Stimulated activated memory B cell treated with anti-CD40 and anti-IgM and Interleukin-4, amounts not matched to agents 10 μg/mL and 1 μg/mL and 100 μg/mL, for 72 hours (primary cell): ENCODE measurements around the gene LRRN3.

Experiments used
- ATAC-seq: fragments of 150-1000 bp; cut with Tn5 transposase; 2 replicates; pipeline ENCODE4 v1.10.0; 2021
- H3K27ac Mint-ChIP-seq: one replicate; pipeline ENCODE4 v1.8.0; 2022; ENCODE audit warnings: mild to moderate bottlenecking, mixed read lengths
- H3K27me3 Mint-ChIP-seq: one replicate; pipeline ENCODE4 v1.8.0; 2022; ENCODE audit warnings: mixed read lengths
- H3K36me3 Mint-ChIP-seq: one replicate; pipeline ENCODE4 v1.8.0; 2022; ENCODE audit warnings: mixed read lengths
- H3K4me1 Mint-ChIP-seq: one replicate; pipeline ENCODE4 v1.8.0; 2022; ENCODE audit warnings: mixed read lengths
- H3K4me3 Mint-ChIP-seq: one replicate; pipeline ENCODE4 v1.8.0; 2022; ENCODE audit warnings: mild to moderate bottlenecking, moderate library complexity, mixed read lengths
- H3K9me3 Mint-ChIP-seq: one replicate; pipeline ENCODE4 v1.8.0; 2022; ENCODE audit warnings: mixed read lengths

Gene LRRN3

DNA sequence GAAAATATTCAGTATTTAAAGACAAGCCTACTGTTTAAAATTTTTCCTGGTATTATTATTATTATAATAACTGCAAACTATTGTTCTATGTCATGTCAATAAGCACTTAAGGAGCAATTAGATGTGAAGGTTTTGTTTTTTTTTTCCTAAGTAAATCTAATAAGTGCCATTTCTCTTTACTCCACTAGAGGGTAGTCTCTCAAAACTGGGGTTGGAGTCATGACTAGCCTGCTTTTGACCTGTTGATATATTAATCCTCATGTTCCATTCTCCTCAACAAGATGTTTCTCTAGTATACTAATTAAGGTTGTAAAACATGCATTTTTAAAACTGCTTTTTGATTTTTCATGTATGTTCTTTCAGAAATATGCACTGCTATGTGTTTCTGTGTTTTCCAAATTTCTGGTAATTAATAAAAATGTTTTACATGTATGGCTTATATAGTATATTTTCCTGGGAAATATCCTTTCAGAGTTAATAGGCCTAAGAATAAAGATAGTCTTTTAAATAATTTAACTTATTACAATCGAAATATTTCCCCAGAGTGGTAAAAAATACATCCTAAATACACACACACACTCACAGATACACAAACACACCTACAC is 1.0 kb upstream of the LRRN3 start:
- no peaks in the 10 kb centered on the region for H3K36me3 Mint-ChIP-seq
- no peak overlapping the region for H3K4me3 Mint-ChIP-seq
- no peaks in the 10 kb centered on the region for H3K27me3 Mint-ChIP-seq
- no peaks in the 10 kb centered on the region for H3K9me3 Mint-ChIP-seq
- peaks cover 28% of the 10 kb centered on the region for H3K4me1 Mint-ChIP-seq
- H3K27ac Mint-ChIP-seq: no peak overlapping the region
- no peak for ATAC-seq

DNA sequence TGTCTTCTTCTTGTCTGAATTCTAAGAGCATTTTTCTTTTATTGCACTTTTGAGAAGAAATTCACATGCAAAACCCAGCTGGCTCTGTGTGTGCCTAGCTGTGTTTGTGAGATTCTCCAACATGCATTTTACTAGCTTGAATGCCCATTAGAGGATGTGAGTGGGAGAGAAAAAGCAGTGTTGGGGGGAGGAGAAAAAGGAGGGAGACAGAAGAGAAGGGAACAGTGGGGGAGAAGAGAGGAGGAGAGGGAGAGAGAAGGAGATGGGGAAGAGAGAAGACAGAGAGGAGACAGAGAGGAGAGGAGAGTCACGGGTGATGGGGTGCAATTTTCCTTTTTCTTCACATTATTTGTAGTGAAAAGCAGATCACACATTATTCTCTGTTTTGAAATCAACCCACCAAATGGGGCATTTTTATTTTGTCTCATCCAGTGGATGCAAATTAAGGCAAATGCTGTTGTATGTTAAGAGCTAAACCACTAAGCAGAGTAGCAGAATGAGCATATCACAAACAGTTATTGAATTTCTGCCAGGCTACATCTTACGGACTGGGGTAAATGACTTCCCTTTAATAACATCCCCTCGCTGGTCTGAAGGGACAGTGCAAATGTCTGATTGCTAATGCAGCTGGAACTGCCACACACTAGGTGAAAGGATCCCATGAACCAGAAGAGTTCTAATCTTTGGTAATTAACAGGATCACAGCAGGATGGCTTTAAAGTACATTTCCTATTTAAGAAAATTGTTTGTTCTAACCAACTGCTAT is 849 bp downstream of the LRRN3 start:
- Mint-ChIP-seq H3K36me3 (no peaks in the 10 kb centered on the region), H3K27me3 (no peaks in the 10 kb centered on the region), H3K4me1 (peaks cover 21% of the 10 kb centered on the region), H3K9me3 (no peaks in the 10 kb centered on the region), H3K4me3 (no peak overlapping the region), H3K27ac (peak overlapping the region; percentile 34)
- no peak for ATAC-seq

DNA sequence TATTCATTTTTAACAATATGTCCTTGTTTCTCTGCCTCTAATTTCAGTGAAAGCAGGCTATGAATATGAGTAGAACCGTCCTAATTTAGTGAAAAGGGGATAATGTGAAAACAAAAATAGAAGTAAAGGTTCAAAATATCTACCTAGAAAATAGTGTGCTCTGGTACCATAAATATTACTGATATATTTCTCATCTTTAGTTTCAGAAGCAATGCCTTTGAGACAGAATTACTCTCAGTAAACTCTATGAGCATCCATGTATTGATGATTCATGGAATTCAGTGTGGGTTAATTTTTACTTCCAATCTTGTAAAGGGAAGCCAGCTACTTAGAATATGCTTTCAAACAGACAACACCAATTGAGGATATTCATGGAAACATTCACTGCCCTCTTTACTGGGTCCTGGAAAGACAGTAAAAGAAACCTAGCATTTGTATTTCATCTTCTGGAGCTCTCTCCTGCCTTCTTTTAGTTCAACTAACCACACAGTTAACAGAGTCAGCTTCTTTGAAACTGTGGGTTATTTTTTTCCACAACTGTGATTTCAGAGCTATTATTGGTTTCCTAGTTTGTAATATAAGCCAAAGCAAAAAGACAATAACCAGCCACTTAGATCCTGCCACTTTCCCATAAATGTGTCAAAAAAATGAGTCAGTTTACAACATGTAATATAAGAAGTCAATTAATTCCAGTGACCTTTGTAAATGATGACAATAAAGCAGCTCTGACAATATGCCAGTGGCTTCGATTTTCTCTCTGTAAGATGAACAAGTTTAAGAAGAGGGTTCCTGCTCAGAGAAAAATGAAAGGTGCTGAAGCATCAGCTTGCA is 1.7 kb downstream of the LRRN3 start:
- Mint-ChIP-seq H3K27me3 (no peaks in the 10 kb centered on the region), H3K4me1 (peaks cover 21% of the 10 kb centered on the region), H3K36me3 (no peaks in the 10 kb centered on the region), H3K4me3 (no peak overlapping the region), H3K9me3 (no peaks in the 10 kb centered on the region), H3K27ac (peak overlapping the region; percentile 22)
- ATAC-seq: no peak

DNA sequence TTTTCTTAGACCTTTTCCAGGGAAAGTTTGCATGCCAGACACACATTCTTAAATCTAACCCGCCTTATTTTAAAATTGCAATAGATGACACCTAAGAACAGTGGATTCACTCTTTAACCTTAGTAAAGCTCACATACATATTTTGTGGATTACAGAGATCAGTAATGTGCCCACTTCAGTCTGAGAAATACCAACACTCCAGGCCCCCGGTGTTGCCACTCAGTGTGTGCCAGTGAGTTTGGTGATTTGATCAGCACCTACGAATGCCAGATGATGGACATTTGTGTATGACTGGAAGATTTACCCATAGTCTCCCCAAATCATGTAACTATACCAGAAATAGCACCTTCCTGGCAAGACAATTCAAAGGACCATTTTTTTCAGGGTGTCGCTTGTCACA is 2.6 kb downstream of the LRRN3 start:
- no peaks in the 10 kb centered on the region for H3K36me3 Mint-ChIP-seq
- H3K27ac Mint-ChIP-seq: no peak overlapping the region
- no peak overlapping the region for H3K4me3 Mint-ChIP-seq
- H3K9me3 Mint-ChIP-seq: no peaks in the 10 kb centered on the region
- H3K27me3 Mint-ChIP-seq: no peaks in the 10 kb centered on the region
- ATAC-seq: no peak
- peaks cover 15% of the 10 kb centered on the region for H3K4me1 Mint-ChIP-seq

DNA sequence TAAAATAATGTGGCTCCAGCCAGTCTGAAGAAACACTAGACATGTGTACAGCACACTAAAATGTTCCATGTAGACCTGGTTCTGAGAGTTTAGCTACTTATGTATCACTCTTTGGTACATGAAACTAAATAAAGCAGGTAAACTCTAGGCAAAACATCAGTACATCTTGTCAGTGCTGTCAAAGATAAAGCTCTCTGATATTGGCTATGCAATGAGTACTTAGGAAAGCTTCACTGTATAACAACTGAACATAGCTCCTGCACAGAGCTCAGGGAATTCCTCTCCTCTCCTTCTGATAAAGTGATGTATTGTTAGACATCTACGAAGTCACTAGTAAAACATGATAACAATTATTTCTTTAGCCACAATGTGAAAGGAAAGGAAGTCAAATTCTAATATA is 3.5 kb downstream of the LRRN3 start:
- Mint-ChIP-seq H3K4me3 (no peak overlapping the region), H3K27ac (no peak overlapping the region), H3K4me1 (peaks cover 14% of the 10 kb centered on the region), H3K36me3 (no peaks in the 10 kb centered on the region), H3K27me3 (no peaks in the 10 kb centered on the region), H3K9me3 (no peaks in the 10 kb centered on the region)
- no peak for ATAC-seq

DNA sequence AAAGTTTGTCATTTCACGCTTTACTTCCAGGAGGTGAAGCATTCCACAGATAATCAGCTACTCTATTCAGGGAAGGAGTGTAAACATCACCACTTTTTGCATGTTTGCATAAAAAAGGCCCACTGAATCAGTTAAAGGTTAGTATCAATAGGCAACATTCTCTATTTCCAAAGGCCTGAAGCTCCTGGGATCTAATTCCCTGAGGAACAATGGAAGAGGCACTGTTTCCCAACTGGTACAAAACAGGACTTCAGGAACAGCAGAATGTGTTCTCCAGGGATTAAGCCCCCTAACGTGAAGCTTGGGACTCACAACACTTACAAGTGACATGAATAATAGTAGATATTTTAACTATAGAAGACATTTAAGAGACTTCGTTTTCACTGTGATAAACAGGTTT is 6.1 kb downstream of the LRRN3 start:
- Mint-ChIP-seq H3K4me1 (peaks cover 7% of the 10 kb centered on the region), H3K4me3 (no peak overlapping the region), H3K27me3 (no peaks in the 10 kb centered on the region), H3K9me3 (no peaks in the 10 kb centered on the region), H3K27ac (no peak overlapping the region), H3K36me3 (no peaks in the 10 kb centered on the region)
- ATAC-seq: no peak

DNA sequence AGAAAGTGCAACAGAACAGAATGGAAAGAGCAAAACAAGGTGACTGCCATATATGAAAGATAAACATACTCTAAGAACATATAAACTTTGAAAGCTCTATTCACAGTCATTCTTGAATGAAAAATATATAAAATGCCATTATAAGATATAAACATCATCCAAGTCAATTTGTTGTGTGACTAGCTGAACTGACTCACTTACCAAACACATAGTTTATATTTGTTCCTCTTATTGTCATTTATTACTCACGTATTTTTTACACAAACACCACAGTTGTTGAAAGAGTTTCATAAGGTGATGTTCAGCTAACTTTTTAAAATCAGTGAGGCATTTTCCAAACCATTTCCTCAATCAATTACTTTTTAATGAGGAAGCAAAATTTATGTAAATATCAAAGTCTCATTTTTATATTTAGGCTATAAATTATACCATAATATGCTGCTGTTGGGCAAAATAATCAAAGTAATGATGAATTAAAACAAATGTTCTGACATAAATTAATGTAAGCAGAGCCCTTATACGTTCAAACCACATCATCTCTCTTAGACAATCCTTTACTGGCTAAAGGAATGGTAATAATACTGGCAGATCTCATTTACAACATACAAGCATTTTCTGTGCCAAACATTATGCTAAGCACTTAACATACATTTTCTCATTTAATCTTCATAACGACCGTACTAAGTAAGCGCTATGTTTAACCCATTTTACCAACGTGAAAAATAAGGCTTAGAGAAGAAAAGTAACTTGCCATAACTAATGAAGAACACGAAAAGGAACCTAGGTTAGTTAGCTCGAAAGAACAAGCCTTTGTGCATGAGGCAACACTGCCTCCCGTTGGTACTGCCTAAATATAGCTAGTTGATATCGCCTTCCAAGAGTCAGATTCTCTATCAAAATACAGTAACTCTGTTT is 7.3 kb downstream of the LRRN3 start:
- H3K36me3 Mint-ChIP-seq: no peaks in the 10 kb centered on the region
- H3K9me3 Mint-ChIP-seq: no peaks in the 10 kb centered on the region
- H3K4me3 Mint-ChIP-seq: no peak overlapping the region

DNA sequence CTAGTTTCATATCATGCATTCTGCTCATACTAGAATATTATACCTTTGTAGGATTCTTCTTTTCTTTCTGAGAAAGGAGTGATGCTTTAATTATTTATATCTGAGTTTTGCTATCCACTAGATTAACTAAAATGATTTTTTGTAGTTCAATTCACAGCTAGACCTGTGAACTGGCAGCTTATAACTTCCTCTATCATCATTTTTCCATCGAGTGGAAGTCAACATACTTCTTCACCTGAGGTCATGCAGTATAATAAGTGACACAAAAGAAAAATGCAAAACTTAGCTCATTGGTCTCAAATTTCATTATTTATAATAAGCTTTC is 8.0 kb downstream of the LRRN3 start:
- no peaks in the 10 kb centered on the region for H3K9me3 Mint-ChIP-seq
- ATAC-seq: no peak
- no peaks in the 10 kb centered on the region for H3K36me3 Mint-ChIP-seq
- peaks cover 10% of the 10 kb centered on the region for H3K4me1 Mint-ChIP-seq
- no peak overlapping the region for H3K27ac Mint-ChIP-seq
- no peaks in the 10 kb centered on the region for H3K27me3 Mint-ChIP-seq
- no peak overlapping the region for H3K4me3 Mint-ChIP-seq

More for the DNA sequence above, 7.3 kb downstream of the LRRN3 start:
- ATAC-seq: peak; percentile 60
- Mint-ChIP-seq H3K27me3 (no peaks in the 10 kb centered on the region), H3K4me1 (peaks cover 4% of the 10 kb centered on the region), H3K27ac (no peak overlapping the region)

DNA sequence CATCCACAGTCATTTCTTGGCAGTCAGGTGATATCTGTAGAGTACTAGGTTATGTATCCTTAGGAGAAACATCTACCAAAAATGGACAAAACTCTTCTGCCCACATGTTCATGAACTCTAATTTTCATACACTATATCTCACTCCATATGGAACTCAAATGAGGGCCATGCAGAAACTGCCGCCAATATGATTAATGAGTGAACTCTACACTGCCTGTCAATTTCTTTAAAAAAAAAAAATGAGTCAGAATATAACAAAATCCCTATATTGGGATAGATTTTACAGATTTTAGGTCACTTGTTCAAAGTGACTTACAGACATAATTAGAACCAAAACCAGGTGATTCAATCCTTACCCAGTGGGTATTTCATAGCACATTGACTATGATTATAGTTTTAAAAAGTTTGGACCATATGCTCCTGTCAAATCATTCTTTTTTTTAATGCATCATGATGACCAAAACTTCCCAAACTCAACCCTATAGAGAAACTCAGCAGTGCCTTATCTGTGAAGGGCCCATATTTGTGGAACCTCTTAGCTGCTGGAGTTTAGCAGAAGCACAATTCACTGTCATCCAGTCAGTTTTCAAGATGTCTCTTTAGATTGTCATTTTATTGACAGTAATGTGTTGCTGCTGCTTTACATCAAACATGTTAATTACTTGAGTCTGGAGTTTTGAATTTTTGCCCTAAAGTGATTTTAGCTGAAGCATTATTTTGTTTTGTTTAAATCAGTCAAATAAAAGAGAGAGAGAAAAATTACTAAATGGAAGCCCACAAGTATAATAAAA is 11.1 kb downstream of the LRRN3 start:
- no peaks in the 10 kb centered on the region for H3K27me3 Mint-ChIP-seq
- ATAC-seq: no peak
- H3K9me3 Mint-ChIP-seq: no peaks in the 10 kb centered on the region
- H3K36me3 Mint-ChIP-seq: no peaks in the 10 kb centered on the region
- peaks cover 31% of the 10 kb centered on the region for H3K4me1 Mint-ChIP-seq
- no peak overlapping the region for H3K4me3 Mint-ChIP-seq
- no peak overlapping the region for H3K27ac Mint-ChIP-seq

DNA sequence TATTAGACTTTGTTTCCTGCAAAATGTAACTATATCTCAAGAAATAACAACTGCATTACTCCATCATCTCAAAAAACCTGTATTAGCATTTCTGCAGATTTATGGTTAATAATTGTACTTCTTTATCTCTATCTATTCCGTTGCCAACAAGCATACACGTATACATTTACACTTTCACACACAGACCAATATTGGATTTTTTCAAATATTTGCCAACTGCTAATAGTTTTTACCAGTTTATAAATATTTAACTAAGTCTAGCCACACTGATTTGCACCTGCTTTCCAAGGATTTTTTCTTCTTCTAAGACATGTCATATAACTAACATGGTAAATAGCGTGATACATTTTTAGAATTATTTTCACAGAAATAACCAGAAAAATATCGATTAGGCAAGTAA is 12.2 kb downstream of the LRRN3 start:
- Mint-ChIP-seq H3K27ac (peak overlapping the region; percentile 83), H3K4me1 (peaks cover 31% of the 10 kb centered on the region), H3K4me3 (no peak overlapping the region)

DNA sequence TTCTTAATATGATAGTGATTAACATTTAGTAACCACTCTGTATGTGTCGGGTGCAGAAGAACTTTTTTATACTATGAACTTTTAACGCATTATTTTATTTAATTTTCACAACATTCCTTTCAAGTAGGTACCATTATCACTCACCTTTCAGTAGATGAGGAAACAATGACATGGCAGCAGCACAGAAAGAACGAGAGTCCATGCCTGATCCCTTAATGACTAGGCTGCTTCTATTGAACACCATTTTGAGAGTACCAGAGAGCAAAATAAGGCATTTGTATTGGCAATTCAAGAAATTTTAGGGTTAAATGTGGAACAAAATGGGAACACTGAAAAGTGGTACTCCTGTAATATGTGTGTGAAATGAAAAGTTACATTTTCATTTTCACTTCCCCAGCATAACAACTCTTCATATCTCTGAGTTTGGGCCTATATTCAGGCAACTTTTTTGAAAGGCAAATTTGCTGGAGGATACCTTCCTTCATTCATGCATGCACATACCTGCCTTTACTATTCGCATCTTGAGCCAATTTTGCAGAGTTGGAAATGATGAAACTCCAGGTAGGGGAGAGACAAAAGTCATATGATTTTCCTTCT is 12.8 kb downstream of the LRRN3 start:
- H3K27ac Mint-ChIP-seq: peak overlapping the region; percentile 83
- H3K27me3 Mint-ChIP-seq: no peaks in the 10 kb centered on the region
- no peaks in the 10 kb centered on the region for H3K9me3 Mint-ChIP-seq
- ATAC-seq: peak; percentile 51
- no peaks in the 10 kb centered on the region for H3K36me3 Mint-ChIP-seq
- H3K4me1 Mint-ChIP-seq: peaks cover 31% of the 10 kb centered on the region
- H3K4me3 Mint-ChIP-seq: no peak overlapping the region

More for the DNA sequence above, 12.2 kb downstream of the LRRN3 start:
- Mint-ChIP-seq H3K36me3 (no peaks in the 10 kb centered on the region), H3K9me3 (no peaks in the 10 kb centered on the region), H3K27me3 (no peaks in the 10 kb centered on the region)
- no peak for ATAC-seq

DNA sequence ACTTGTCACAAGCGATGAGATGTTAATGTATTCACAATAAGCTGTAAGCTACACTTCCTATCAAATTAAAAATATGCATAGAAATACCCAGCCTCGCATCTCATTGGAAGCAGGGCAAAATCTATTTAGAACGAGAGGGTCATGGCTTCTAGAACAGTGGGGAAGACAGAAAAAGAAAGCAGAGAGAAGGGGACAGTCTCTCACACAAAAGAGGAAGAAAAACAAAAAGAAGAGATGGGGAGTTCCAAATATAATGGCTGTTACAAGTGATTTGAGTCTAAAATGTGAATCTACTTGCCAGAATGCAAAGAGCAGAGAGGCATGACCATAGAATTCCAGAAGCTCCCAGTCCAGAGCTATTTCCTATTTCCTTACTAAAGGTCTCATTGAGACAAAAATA is 13.8 kb downstream of the LRRN3 start:
- peak overlapping the region; percentile 83 for H3K27ac Mint-ChIP-seq
- H3K36me3 Mint-ChIP-seq: no peaks in the 10 kb centered on the region

DNA sequence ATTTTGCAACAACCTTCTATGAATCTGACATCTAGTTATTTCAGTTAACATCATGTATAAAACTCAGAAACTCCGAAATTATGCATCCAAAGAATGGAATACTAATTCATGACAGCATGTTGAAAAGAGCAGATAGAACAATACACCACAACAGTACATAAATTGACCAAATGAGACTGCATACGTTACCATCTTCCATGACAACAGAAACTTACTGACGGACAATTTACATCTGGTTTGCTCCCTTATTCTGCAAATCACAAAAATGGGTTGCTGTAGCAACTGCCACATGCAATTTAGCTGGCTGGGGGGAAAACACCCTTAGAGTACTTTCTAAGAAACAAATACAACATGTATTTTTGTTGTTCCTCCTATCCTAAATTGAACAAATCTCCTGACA is 14.3 kb downstream of the LRRN3 start:
- no peaks in the 10 kb centered on the region for H3K36me3 Mint-ChIP-seq
- H3K9me3 Mint-ChIP-seq: no peaks in the 10 kb centered on the region

More for the DNA sequence above, 13.8 kb downstream of the LRRN3 start:
- no peaks in the 10 kb centered on the region for H3K9me3 Mint-ChIP-seq
- H3K27me3 Mint-ChIP-seq: no peaks in the 10 kb centered on the region
- H3K4me1 Mint-ChIP-seq: peaks cover 31% of the 10 kb centered on the region
- ATAC-seq: peak; percentile 57
- peak overlapping the region; percentile 3 for H3K4me3 Mint-ChIP-seq

DNA sequence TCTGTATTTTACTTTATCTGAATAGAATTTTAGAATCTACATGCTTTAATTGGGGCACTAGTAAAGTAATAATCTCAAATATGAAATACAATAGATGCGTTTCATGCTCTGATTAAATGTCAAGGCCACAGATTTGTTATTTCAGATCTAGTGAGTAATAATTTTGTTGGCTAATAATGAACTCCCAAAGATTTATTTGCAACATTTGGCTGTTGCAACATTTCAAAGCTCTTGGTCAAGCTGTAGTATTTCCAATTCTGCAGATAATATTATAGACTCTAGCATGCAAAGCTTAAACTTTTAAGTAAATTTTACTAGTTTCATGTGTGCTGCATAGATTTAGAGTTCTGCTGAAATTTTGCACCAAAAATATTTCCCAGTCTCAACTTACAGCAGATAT is 16.7 kb downstream of the LRRN3 start:
- Mint-ChIP-seq H3K36me3 (peaks cover 6% of the 10 kb centered on the region), H3K9me3 (no peaks in the 10 kb centered on the region), H3K27ac (no peak overlapping the region), H3K4me1 (peaks cover 31% of the 10 kb centered on the region), H3K27me3 (no peaks in the 10 kb centered on the region), H3K4me3 (no peak overlapping the region)
- no peak for ATAC-seq

More for the DNA sequence above, 14.3 kb downstream of the LRRN3 start:
- peaks cover 31% of the 10 kb centered on the region for H3K4me1 Mint-ChIP-seq
- peak overlapping the region; percentile 83 for H3K27ac Mint-ChIP-seq
- ATAC-seq: no peak
- H3K4me3 Mint-ChIP-seq: no peak overlapping the region
- no peaks in the 10 kb centered on the region for H3K27me3 Mint-ChIP-seq
